Suppressor macrophage (primary cell): Measurements from ENCODE around the gene RPUSD1.
"Not testable (repeated sequence)": the region's sequence is repeated elsewhere in the genome, so short reads cannot be mapped to it uniquely, and the experiment has no call there.

ENCODE experiments used
- DNase-seq, 4 experiments: peaks; one replicate each; pipeline ENCODE4 v3.0.0-alpha.2; 2020 to 2022

RPUSD1 gene

GRCh38 chr16:764184-764750 lies 23.9 kb downstream of the RPUSD1 start:
- no peak for DNase-seq

GRCh38 chr16:763369-764183 lies 24.6 kb downstream of the RPUSD1 start:
- DNase-seq, result no peak

- no peak for DNase-seq
These were observed 25.4 kb downstream of the RPUSD1 start for GRCh38 chr16:762595-763268.

- DNase-seq, result no peak
These were observed 26.3 kb downstream of the RPUSD1 start for GRCh38 chr16:761625-762513.

- DNase-seq, result no peak
These were observed 27.4 kb downstream of the RPUSD1 start, which contains the start of gene MSLN for GRCh38 chr16:760545-761343. TSS of gene MSLN (plus strand) at chr16:760734. CDS start at chr16:762681, 1,947 bp downstream.

GRCh38 chr16:760065-760464 lies 28.1 kb downstream of the RPUSD1 start:
- DNase-seq, result no peak

GRCh38 chr16:759110-759910 lies 28.9 kb downstream of the RPUSD1 start:
- DNase-seq, result no peak

- DNase-seq, result peak in 2 of 4 experiments; percentile 13 to 22
These were observed 31.8 kb downstream of the RPUSD1 start for GRCh38 chr16:756428-756827.

- DNase-seq, result peak; percentile 39 to 76 (median 66)
These were observed 33.5 kb downstream of the RPUSD1 start for GRCh38 chr16:754656-755055.

GRCh38 chr16:754121-754607 lies 34.0 kb downstream of the RPUSD1 start:
- DNase-seq, result not testable (repeated sequence)

GRCh38 chr16:752007-752312 lies 36.2 kb downstream of the RPUSD1 start:
- no peak for DNase-seq

- no peak for DNase-seq
These were observed 36.8 kb downstream of the RPUSD1 start for GRCh38 chr16:751152-752006.

- no peak for DNase-seq
These were observed 37.7 kb downstream of the RPUSD1 start for GRCh38 chr16:750485-750884.

GRCh38 chr16:749010-749409 lies 39.2 kb downstream of the RPUSD1 start:
- no peak for DNase-seq

GRCh38 chr16:747978-748746 lies 40.0 kb downstream of the RPUSD1 start:
- no peak for DNase-seq

GRCh38 chr16:746637-747036 lies 41.5 kb downstream of the RPUSD1 start:
- DNase-seq, result no peak

GRCh38 chr16:745739-746138 lies 42.4 kb downstream of the RPUSD1 start:
- DNase-seq, result peak in 1 of 4 experiments; percentile 20

GRCh38 chr16:743794-744500 lies 44.2 kb downstream of the RPUSD1 start:
- DNase-seq, result no peak
